Skeletal muscle satellite cell (primary cell): Measurements from ENCODE around the gene PRKCZ.

Experiments used
- H3K27me3 ChIP-seq: 2 replicates; pipeline ENCODE4 v1.7.0; 2013; ENCODE audit warnings: low read length; ENCODE audit not compliant: control insufficient read depth, insufficient read depth
- H3K36me3 ChIP-seq: 2 replicates; pipeline ENCODE4 v1.7.0; 2013; ENCODE audit warnings: mild to moderate bottlenecking, control low read depth, low read length; ENCODE audit not compliant: insufficient read depth
- H3K4me1 ChIP-seq: 2 replicates; pipeline ENCODE4 v1.7.0; 2013; ENCODE audit warnings: low read length; ENCODE audit not compliant: control insufficient read depth, insufficient read depth
- H3K4me2 ChIP-seq: 2 replicates; pipeline ENCODE4 v1.7.0; 2013; ENCODE audit warnings: mild to moderate bottlenecking, low read length
- H3K4me3 ChIP-seq: 2 replicates; pipeline ENCODE4 v1.7.0; 2013; ENCODE audit warnings: low read length
- H3K9ac ChIP-seq: 2 replicates; pipeline ENCODE4 v1.7.0; 2013; ENCODE audit warnings: mild to moderate bottlenecking, low read depth, low read length, moderate library complexity
- H3K9me3 ChIP-seq: replicated peaks from 2 replicates; pipeline ENCODE4 v1.7.0; 2013; ENCODE audit warnings: mild to moderate bottlenecking, control low read depth, low read length

The PRKCZ gene

DNA sequence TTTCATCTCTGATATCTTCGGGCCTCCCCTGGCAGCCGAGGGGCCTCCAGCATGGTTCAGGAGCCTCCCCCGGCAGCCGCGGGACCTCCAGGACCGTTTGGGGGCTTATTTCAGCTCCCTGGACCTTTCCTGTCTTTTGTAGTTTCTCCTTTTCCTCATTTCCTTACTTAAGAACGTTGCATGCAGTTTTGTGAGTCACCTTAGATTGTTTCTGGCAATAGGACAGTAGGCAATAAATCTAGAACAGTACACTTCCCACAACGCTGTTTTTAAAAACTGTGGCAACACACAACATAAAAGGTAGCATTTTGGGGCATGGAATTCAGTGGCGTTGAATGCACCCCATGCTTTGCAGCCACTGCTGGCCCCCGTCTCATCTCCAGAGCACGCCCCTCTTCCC, 120.0 kb downstream of the PRKCZ start:
- Histone ChIP-seq H3K4me2 (no peak overlapping the region), H3K9ac (no peak overlapping the region), H3K4me3 (no peak overlapping the region), H3K27me3 (peaks cover 14% of the 10 kb centered on the region), H3K9me3 (no peaks in the 10 kb centered on the region), H3K36me3 (no peaks in the 10 kb centered on the region), H3K4me1 (peaks cover 13% of the 10 kb centered on the region)

DNA sequence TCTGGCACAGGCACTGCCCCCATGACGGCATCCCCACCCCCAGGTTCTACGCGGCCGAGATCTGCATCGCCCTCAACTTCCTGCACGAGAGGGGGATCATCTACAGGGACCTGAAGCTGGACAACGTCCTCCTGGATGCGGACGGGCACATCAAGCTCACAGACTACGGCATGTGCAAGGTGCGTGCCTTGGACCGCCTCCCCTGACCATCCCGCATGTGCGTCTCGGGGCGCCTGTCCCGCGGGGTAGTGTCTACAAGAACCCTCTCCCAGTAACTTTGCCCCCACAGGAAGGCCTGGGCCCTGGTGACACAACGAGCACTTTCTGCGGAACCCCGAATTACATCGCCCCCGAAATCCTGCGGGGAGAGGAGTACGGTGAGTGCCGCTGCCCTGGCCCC, 121.8 kb downstream of the PRKCZ start:
- Histone ChIP-seq H3K4me3 (no peak overlapping the region), H3K9me3 (no peaks in the 10 kb centered on the region)

DNA sequence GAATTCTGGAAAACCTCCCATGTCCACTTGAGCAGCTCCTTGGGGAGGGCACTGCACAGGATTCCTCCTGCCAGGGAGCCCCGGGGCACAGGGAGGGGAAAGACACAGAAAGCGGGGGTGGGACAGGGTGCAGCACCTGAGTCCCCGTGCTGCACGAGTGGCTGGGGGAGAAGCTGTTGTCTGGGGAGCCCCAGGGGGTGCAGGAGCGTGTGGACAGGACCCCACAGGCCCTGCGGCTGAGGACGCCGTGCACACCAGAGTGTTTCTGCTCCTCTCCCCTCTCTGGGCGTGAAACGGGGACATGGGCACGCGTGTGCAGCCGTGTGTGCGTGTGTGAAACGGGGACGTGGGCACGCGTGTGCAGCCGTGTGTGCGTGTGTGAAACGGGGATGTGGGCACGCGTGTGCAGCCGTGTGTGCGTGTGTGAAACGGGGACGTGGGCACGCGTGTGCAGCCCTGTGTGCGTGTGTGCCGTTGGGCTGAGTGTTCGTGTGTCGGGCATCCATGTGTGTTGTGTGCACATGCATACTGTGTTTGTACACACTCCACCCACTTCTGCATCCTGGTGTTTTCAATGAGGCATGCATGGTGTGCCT, 122.4 kb downstream of the PRKCZ start:
- Histone ChIP-seq H3K9ac (no peak overlapping the region), H3K4me2 (no peak overlapping the region)

More for the DNA sequence above, 121.8 kb downstream of the PRKCZ start:
- Histone ChIP-seq H3K4me1 (peaks cover 13% of the 10 kb centered on the region), H3K36me3 (no peaks in the 10 kb centered on the region), H3K4me2 (no peak overlapping the region), H3K27me3 (peaks cover 25% of the 10 kb centered on the region), H3K9ac (no peak overlapping the region)

DNA sequence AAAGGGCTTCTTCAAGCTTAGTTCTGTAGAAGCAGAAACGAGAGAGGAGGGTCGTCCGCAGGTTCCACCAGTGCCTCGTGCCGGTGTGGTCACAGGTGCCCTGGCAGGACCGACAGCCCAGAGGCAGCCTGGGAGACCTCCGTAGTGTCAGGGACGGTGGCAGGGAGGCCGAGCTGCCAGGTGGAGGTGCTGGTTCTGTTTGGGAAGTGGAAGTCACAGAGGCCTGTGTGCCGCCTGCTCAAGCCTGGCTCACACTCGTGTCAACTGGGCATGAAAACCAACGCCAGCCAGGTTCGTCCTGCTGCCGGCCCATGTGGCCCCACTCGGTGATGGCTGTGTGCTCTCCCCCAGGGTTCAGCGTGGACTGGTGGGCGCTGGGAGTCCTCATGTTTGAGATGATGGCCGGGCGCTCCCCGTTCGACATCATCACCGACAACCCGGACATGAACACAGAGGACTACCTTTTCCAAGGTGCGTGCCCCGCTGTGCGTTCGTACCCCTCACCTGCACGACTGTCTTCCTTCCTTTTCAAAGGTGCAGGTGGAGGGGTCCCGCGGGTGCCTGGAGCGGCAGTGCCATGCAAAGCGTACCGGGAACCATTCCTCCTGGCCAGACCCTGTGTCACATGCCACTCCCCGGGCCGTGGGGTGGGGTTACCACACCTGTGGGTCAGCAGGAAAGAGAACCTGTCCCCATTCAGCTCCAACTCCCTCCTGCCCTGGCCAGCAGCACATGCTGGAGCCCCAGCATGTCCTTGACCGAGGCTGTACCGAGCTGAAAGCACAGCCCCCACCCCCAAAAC, 123.5 kb downstream of the PRKCZ start:
- peak overlapping the region; percentile 89 for H3K4me2 ChIP-seq
- H3K27me3 ChIP-seq: peaks cover 13% of the 10 kb centered on the region
- H3K9ac ChIP-seq: no peak overlapping the region
- peaks cover 13% of the 10 kb centered on the region for H3K4me1 ChIP-seq
- no peaks in the 10 kb centered on the region for H3K36me3 ChIP-seq
- H3K9me3 ChIP-seq: no peaks in the 10 kb centered on the region
- no peak overlapping the region for H3K4me3 ChIP-seq

More for the DNA sequence above, 122.4 kb downstream of the PRKCZ start:
- Histone ChIP-seq H3K27me3 (peaks cover 24% of the 10 kb centered on the region), H3K36me3 (no peaks in the 10 kb centered on the region), H3K9me3 (no peaks in the 10 kb centered on the region), H3K4me1 (peaks cover 13% of the 10 kb centered on the region), H3K4me3 (no peak overlapping the region)

DNA sequence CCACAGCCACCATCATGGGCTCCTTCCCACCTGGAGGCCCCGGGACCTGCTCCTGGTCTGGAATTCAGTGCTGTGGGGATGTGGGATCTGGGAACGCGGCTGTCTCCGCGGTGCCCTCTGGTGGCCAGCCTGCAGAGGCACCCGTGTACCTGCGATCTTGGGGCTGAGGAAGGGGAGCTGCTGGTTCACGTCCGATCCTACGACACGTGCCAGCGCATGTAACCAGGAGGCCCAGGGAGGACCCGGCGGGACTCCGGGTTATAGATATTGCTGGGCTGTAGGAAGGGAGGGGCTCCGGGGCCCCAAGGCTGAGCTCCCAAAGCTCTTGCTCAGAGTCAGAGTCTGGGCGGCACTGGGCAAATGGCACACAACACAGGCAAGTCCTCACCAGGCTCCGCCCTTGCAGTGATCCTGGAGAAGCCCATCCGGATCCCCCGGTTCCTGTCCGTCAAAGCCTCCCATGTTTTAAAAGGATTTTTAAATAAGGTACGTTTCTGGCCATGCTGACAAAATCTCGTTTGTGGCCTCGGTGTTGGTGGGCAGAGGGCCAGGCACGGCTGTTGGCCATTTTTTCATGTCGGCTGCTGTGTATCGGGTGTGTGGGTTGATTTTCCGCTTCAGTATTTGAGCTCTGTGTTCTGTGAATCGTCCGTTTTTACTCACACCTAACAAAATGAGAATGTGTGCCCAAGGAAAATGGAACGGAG, 124.3 kb downstream of the PRKCZ start:
- Histone ChIP-seq H3K4me2 (peak overlapping the region; percentile 89), H3K27me3 (peaks cover 13% of the 10 kb centered on the region), H3K4me1 (peaks cover 13% of the 10 kb centered on the region), H3K9me3 (no peaks in the 10 kb centered on the region), H3K9ac (peak overlapping the region; percentile 51), H3K4me3 (peak overlapping the region; percentile 67), H3K36me3 (no peaks in the 10 kb centered on the region)

DNA sequence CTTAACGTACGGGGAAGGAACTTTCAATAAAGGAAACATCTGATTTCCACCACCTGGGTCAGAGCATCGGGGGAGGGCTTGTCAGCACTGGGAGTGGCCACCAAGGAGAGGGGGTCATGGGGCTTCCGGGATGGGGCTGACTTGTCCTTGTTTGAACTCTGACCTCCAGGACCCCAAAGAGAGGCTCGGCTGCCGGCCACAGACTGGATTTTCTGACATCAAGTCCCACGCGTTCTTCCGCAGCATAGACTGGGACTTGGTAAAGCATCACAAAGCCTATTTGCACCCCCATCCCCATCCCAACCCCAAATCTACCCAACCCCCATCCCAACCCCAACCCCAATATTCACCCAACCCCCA, 124.8 kb downstream of the PRKCZ start:
- Histone ChIP-seq H3K4me1 (peaks cover 10% of the 10 kb centered on the region), H3K4me3 (peak overlapping the region; percentile 67), H3K36me3 (no peaks in the 10 kb centered on the region), H3K9ac (peak overlapping the region; percentile 51), H3K4me2 (peak overlapping the region; percentile 89), H3K27me3 (peaks cover 15% of the 10 kb centered on the region), H3K9me3 (no peaks in the 10 kb centered on the region)

DNA sequence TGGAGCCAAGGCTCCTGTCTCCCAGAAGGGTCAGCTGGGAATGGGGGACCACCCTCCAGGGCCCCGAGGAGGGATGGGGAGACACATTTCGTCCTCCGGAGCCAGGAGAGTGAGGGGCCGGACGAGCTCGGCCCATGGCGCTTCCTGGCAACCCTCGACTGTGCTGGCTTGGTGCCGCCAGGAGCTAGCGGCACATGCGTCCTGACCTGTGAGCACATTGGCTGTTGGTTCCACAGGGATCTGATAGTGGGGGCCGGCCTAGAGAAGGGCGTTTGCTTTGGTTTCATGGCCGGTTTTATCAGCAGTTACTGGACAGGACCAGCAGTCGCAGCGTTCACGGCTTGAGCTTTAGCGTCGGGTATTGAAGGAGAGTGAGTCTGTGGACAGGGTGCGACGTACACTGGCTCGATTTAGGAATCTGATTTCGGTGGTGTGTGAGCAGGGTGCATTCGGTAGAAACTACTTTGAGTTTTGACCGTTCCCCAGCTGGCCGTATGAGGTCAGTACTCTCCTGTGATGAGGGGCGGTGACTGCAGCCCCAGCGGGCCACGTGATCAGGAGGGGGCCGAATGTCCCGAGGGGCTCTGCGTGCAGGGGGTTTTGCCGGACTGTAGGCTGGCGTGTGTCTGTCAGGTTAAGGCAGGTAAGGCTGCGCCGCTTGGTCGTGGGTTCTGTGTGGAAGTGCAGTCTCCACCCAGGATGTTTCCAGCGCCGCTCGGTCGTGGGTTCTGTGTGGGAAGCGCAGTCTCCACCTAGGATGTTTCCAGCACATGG, 125.7 kb downstream of the PRKCZ start:
- Histone ChIP-seq H3K27me3 (peaks cover 15% of the 10 kb centered on the region), H3K9me3 (no peaks in the 10 kb centered on the region)

DNA sequence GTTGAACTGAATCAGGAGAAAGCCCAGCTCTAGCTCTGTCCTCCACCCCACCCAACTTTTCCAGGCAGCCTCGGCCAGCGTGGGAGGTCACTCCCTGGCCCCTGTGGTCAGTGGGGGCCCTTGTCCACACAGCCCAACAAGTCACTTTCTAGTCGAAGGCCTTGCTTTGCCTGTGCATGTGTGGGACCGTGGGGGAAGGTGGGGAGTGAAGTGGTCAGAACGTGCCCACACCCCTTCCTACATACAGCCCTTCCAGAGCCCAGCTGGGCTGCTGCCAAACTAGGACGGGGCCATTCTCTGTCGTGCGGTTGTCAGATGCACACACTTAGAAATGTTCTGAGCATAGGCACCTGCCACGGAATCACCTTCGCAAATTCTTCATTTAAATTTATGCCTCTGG, 126.4 kb downstream of the PRKCZ start:
- H3K27me3 ChIP-seq: peaks cover 15% of the 10 kb centered on the region
- H3K9me3 ChIP-seq: no peaks in the 10 kb centered on the region
- no peak overlapping the region for H3K4me3 ChIP-seq
- no peak overlapping the region for H3K4me2 ChIP-seq
- H3K4me1 ChIP-seq: peaks cover 9% of the 10 kb centered on the region
- H3K9ac ChIP-seq: no peak overlapping the region
- H3K36me3 ChIP-seq: no peaks in the 10 kb centered on the region

More for the DNA sequence above, 125.7 kb downstream of the PRKCZ start:
- H3K36me3 ChIP-seq: no peaks in the 10 kb centered on the region
- H3K9ac ChIP-seq: no peak overlapping the region
- H3K4me2 ChIP-seq: no peak overlapping the region
- peaks cover 9% of the 10 kb centered on the region for H3K4me1 ChIP-seq
- H3K4me3 ChIP-seq: no peak overlapping the region

DNA sequence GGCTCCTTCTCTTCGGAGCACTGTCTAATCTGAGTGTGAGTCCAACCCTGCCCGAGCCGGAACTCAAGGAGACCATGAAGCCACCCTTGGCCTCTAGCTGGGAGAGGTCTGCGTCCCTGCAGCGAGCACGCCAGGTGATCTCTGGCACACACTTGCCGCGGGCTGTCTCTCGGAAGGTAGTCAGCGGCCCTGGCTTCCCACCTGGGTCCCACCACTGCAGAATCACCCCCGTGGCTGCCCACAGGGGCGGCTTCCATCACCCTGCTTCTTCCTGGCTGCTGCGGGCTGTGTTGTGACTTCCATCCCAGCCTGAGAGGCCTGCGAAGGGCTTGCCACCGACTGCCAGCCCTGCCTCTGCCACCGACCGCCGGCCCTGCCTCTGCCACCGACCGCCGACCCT, 127.3 kb downstream of the PRKCZ start:
- H3K4me2 ChIP-seq: no peak overlapping the region
- H3K4me3 ChIP-seq: no peak overlapping the region
- H3K4me1 ChIP-seq: peaks cover 9% of the 10 kb centered on the region
- H3K9me3 ChIP-seq: no peaks in the 10 kb centered on the region
- H3K36me3 ChIP-seq: no peaks in the 10 kb centered on the region
- no peak overlapping the region for H3K9ac ChIP-seq
- peaks cover 15% of the 10 kb centered on the region for H3K27me3 ChIP-seq

DNA sequence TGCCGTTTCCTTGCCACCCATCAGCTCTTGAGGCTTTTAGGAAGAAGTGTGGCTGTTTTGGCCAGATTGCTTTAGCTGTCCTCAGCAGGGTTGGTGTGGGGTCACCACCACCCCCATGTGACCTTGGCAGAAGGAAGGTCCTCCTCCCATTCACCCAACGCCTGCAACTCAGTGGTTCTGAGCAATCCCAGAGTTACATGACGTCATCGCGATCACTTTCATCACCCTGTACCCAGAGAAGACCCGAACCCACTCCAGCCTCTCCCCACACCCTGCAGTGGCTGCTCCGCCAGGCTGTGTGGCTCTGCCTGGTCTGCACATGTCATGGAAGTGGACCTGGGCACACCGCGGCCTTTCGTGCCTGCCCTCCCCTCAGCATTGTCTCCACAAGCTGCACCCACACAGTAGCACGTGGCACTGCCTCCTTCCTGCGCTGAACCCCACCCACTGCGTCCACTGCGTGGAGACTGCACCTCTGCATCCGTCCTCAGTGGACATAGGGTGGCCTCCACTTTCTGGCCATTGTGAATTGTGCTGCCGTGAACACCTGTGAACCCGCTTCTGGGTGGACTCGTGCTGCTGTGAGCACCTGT, 127.8 kb downstream of the PRKCZ start:
- Histone ChIP-seq H3K27me3 (peaks cover 15% of the 10 kb centered on the region), H3K9ac (no peak overlapping the region), H3K4me2 (no peak overlapping the region), H3K9me3 (no peaks in the 10 kb centered on the region), H3K36me3 (no peaks in the 10 kb centered on the region), H3K4me1 (peaks cover 9% of the 10 kb centered on the region), H3K4me3 (no peak overlapping the region)

DNA sequence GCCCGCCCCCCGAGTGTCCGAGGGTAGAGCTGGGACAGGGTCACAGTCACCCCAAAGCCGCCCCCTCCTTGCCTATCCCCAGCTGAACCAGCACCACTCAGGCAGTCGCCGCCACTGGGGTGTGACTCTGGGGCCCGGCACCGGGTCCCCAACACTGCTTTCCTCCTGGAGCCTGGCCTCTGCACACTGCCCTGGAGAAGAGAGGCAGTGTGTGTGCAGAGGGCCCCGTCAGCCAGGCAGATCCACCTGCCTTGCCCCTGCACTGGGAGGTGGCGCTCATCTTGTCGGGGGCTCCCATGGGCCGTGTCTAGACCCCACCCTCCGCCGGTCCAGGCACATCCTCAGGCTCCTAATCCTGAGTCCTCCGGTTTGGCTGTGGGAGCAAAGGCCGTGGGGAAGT, 128.7 kb downstream of the PRKCZ start:
- Histone ChIP-seq H3K4me3 (no peak overlapping the region), H3K9ac (no peak overlapping the region), H3K36me3 (no peaks in the 10 kb centered on the region), H3K27me3 (peaks cover 15% of the 10 kb centered on the region), H3K4me2 (no peak overlapping the region), H3K4me1 (peaks cover 9% of the 10 kb centered on the region), H3K9me3 (no peaks in the 10 kb centered on the region)
